Glutamatergic neuron (in vitro differentiated cells): ENCODE data around the gene ERGIC1. TPM values are rescaled to one million over a fixed set of nuclear protein-coding genes. Genes with fewer than 3 reads are reported as not detected.
"Not testable (repeated sequence)": the region's sequence is repeated elsewhere in the genome, so short reads cannot be mapped to it uniquely, and the experiment has no call there.

Source experiments
- DNase-seq: peaks from one replicate; pipeline ENCODE4 v3.0.0; 2022
- H3K27ac Mint-ChIP-seq: one replicate; pipeline ENCODE4 v1.8.0; 2020; ENCODE audit warnings: mild to moderate bottlenecking, mixed read lengths, inconsistent platforms; ENCODE audit not compliant: unreplicated experiment
- H3K27me3 Mint-ChIP-seq: one replicate; pipeline ENCODE4 v1.8.0; 2020; ENCODE audit warnings: mild to moderate bottlenecking, moderate library complexity, mixed read lengths, inconsistent platforms; ENCODE audit not compliant: unreplicated experiment
- H3K36me3 Mint-ChIP-seq: one replicate; pipeline ENCODE4 v1.8.0; 2020; ENCODE audit warnings: mild to moderate bottlenecking, mixed read lengths, inconsistent platforms; ENCODE audit not compliant: unreplicated experiment
- H3K4me1 Mint-ChIP-seq: one replicate; pipeline ENCODE4 v1.8.0; 2020; ENCODE audit warnings: mild to moderate bottlenecking, low read depth, mixed read lengths, inconsistent platforms; ENCODE audit not compliant: unreplicated experiment
- H3K4me3 Mint-ChIP-seq: one replicate; pipeline ENCODE4 v1.8.0; 2020; ENCODE audit warnings: mild to moderate bottlenecking, mixed read lengths, inconsistent platforms; ENCODE audit not compliant: unreplicated experiment
- H3K9me3 Mint-ChIP-seq: one replicate; pipeline ENCODE4 v1.8.0; 2020; ENCODE audit warnings: mild to moderate bottlenecking, moderate library complexity, mixed read lengths, inconsistent platforms; ENCODE audit not compliant: unreplicated experiment
- total RNA-seq: library from RNA; stranded (reverse); fragmentation: NEBNext Ultra II Directional; extraction: Animal tissue kit (Norgen Biotek cat#: 25700); gene quantifications from one replicate; pipeline ENCODE4 v1.2.1, GENCODE V29; 2021; ENCODE audit not compliant: unreplicated experiment
- TF ChIP-seq, protein P1 (sequence below): fragments of 200-600 bp; sonication (generic); IDR thresholded peaks from one replicate; pipeline ENCODE4 v1.5.0; 2021; ENCODE audit not compliant: partially characterized antibody, unreplicated experiment

ERGIC1 gene
- total RNA-seq, 1 donor from 2014 or later: 76.2 TPM

- no peak overlapping the region for H3K27ac Mint-ChIP-seq
- TF ChIP-seq, protein P1, sequence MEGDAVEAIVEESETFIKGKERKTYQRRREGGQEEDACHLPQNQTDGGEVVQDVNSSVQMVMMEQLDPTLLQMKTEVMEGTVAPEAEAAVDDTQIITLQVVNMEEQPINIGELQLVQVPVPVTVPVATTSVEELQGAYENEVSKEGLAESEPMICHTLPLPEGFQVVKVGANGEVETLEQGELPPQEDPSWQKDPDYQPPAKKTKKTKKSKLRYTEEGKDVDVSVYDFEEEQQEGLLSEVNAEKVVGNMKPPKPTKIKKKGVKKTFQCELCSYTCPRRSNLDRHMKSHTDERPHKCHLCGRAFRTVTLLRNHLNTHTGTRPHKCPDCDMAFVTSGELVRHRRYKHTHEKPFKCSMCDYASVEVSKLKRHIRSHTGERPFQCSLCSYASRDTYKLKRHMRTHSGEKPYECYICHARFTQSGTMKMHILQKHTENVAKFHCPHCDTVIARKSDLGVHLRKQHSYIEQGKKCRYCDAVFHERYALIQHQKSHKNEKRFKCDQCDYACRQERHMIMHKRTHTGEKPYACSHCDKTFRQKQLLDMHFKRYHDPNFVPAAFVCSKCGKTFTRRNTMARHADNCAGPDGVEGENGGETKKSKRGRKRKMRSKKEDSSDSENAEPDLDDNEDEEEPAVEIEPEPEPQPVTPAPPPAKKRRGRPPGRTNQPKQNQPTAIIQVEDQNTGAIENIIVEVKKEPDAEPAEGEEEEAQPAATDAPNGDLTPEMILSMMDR: no peak
- H3K36me3 Mint-ChIP-seq: no peaks in the 10 kb centered on the region
- no peak for DNase-seq
- H3K9me3 Mint-ChIP-seq: peaks cover 7% of the 10 kb centered on the region
- H3K4me3 Mint-ChIP-seq: no peak overlapping the region
- peaks cover 5% of the 10 kb centered on the region for H3K27me3 Mint-ChIP-seq
- H3K4me1 Mint-ChIP-seq: peaks cover 37% of the 10 kb centered on the region
Measured at GRCh38 chr5:172848419-172848818, 14.4 kb downstream of the ERGIC1 start.

DNA sequence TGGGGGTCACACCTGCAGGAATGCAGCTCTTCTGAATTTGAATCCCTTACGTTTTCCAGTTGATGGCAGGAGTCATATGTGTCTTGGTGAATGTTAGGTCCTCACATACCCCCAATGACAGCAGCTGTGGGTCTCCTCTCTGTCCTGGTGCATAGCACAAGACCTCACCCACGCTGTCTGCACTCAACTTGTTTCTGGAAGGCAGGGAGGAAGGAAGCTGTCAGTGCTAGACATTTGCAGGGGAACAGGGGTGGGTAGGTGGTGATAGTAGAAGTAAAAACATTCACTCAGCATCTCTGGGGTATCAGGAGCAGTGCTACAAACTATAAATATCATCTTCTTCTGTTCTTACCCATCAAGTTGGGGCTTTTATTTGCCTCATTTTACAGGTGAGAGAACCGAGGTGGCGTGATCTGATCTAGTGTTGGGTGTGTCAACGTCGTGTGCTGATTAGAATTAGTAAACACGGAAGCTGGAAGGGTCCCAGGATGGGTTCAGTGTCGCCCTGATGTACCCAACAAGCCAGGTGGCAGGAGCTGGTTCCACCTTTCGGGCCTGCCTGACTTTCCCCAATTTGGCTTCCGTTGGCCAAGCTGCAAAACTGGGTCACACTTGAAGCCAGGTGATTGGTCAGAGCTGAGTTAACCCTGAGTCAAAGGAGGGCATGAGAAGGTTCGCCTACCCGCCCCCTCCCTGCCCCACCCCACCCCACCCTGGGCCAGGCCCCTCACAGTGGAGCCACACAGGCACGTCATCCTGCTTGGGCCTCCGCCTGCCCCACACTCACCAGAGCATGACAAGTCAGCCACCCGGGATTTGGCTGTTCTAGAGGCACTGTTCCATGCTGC lies 15.8 kb downstream of the ERGIC1 start:
- Mint-ChIP-seq H3K4me3 (no peak overlapping the region), H3K4me1 (peaks cover 37% of the 10 kb centered on the region), H3K36me3 (no peaks in the 10 kb centered on the region), H3K9me3 (peaks cover 7% of the 10 kb centered on the region), H3K27me3 (peaks cover 5% of the 10 kb centered on the region), H3K27ac (peak overlapping the region; percentile 3)
- TF ChIP-seq, protein P1: no peak
- peak; percentile 47 for DNase-seq

DNA sequence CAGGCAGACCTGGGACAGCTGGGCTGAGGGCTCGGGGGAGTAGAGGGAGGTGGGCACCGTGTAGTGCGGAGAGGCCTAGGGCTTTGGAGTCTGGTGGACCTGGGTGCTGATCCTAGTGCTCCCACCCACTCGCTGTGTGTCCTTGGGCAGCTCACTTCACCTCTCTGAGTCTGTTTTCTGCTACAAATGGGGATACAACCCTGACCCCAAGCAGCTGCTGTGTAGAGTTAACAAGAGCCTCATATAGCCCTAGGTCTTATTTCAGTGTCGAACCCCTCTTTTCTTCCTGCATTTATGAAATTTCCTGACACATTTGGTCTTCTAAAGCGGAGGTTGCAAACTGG lies 16.4 kb downstream of the ERGIC1 start:
- no peaks in the 10 kb centered on the region for H3K36me3 Mint-ChIP-seq
- peaks cover 4% of the 10 kb centered on the region for H3K27me3 Mint-ChIP-seq
- peak overlapping the region; percentile 25 for H3K4me3 Mint-ChIP-seq
- DNase-seq: no peak
- TF ChIP-seq, protein P1: no peak
- H3K9me3 Mint-ChIP-seq: peaks cover 7% of the 10 kb centered on the region
- H3K4me1 Mint-ChIP-seq: peaks cover 37% of the 10 kb centered on the region
- peak overlapping the region; percentile 55 for H3K27ac Mint-ChIP-seq

GRCh38 chr5:172851254-172851653 lies 17.2 kb downstream of the ERGIC1 start:
- not testable (repeated sequence) for H3K27me3 Mint-ChIP-seq, DNase-seq, H3K36me3 Mint-ChIP-seq, H3K9me3 Mint-ChIP-seq, H3K27ac Mint-ChIP-seq, H3K4me3 Mint-ChIP-seq
- peaks cover 36% of the 10 kb centered on the region for H3K4me1 Mint-ChIP-seq

GRCh38 chr5:172852490-172853354 lies 18.7 kb downstream of the ERGIC1 start:
- TF ChIP-seq, protein P1: no peak
- Mint-ChIP-seq H3K4me1 (peaks cover 34% of the 10 kb centered on the region), H3K27ac (no peak overlapping the region), H3K4me3 (no peak overlapping the region), H3K9me3 (peaks cover 2% of the 10 kb centered on the region), H3K36me3 (no peaks in the 10 kb centered on the region), H3K27me3 (peaks cover 5% of the 10 kb centered on the region)
- DNase-seq: no peak
